Stimulated activated CD4-positive, alpha-beta T cell treated with anti-CD3 and anti-CD28 coated beads, Interleukin-12 subunit alpha, Interleukin-12 subunit beta, amount 100 ng/mL, for 4 hours (primary cell): ENCODE measurements around the gene LEP.

ENCODE experiments used
- DNase-seq: peaks from one replicate; pipeline ENCODE4 v3.0.0-alpha.2; 2020

The LEP gene

GRCh38 chr7:128251337-128251736 is 10.3 kb downstream of the LEP start:
- no peak for DNase-seq

GRCh38 chr7:128253701-128254100 is 12.6 kb downstream of the LEP start:
- no peak for DNase-seq

- DNase-seq, result no peak
Measured at GRCh38 chr7:128254470-128254869, 13.4 kb downstream of the LEP start.

GRCh38 chr7:128255271-128255670 is 14.2 kb downstream of the LEP start:
- no peak for DNase-seq

GRCh38 chr7:128257458-128257857 is 16.4 kb downstream of the LEP start:
- DNase-seq, result no peak

GRCh38 chr7:128259131-128260061 is 18.3 kb downstream of the LEP start:
- DNase-seq, result no peak

GRCh38 chr7:128260069-128260795 is 19.2 kb downstream of the LEP start:
- DNase-seq, result no peak

GRCh38 chr7:128262273-128263028 is 21.4 kb downstream of the LEP start:
- DNase-seq, result no peak

- no peak for DNase-seq
Measured at GRCh38 chr7:128263420-128263819, 22.3 kb downstream of the LEP start.

GRCh38 chr7:128264477-128264876 is 23.4 kb downstream of the LEP start:
- DNase-seq, result no peak

- no peak for DNase-seq
Measured at GRCh38 chr7:128265156-128265905, 24.3 kb downstream of the LEP start.

- no peak for DNase-seq
Measured at GRCh38 chr7:128265906-128266300, 24.8 kb downstream of the LEP start.

- DNase-seq, result no peak
Measured at GRCh38 chr7:128266529-128266882, 25.4 kb downstream of the LEP start.

GRCh38 chr7:128266883-128267594 is 26.0 kb downstream of the LEP start:
- DNase-seq, result no peak

GRCh38 chr7:128267595-128267924 is 26.5 kb downstream of the LEP start:
- DNase-seq, result no peak

GRCh38 chr7:128268233-128268632 is 27.2 kb downstream of the LEP start:
- DNase-seq, result no peak

- DNase-seq, result no peak
Measured at GRCh38 chr7:128270826-128271272, 29.8 kb downstream of the LEP start.

GRCh38 chr7:128271471-128271941 is 30.4 kb downstream of the LEP start:
- no peak for DNase-seq

GRCh38 chr7:128271942-128272481 is 30.9 kb downstream of the LEP start:
- no peak for DNase-seq

GRCh38 chr7:128274246-128274883 is 33.3 kb downstream of the LEP start:
- no peak for DNase-seq
